ENCODE results near the gene OSGEPL1. TPM values are rescaled to one million over a fixed set of nuclear protein-coding genes. Genes with fewer than 3 reads are reported as not detected.
"Not testable (repeated sequence)": the region's sequence is repeated elsewhere in the genome, so short reads cannot be mapped to it uniquely, and the experiment has no call there.

Gene OSGEPL1
- 12.6 TPM for total RNA-seq
- long read RNA-seq, partial matches to known transcripts: 0 of 31 reads
- long read RNA-seq, other reads (novel, unspliced or antisense): 27 of 31 reads

- intact Hi-C loops (cut with micrococcal nuclease): no loop called here
- DNase-seq: peak; percentile 95
- peak; percentile 98 for ATAC-seq
Measured at GRCh38 chr2:189762551-189763298, at the start of gene OSGEPL1. Gene OSGEPL1, minus strand, starts transcription at chr2:189762792. Its CDS starts 1,152 bp downstream, at chr2:189761640.

- intact Hi-C loops (cut with micrococcal nuclease): no loop called here
- ATAC-seq: no peak
- no peak for DNase-seq
Measured at GRCh38 chr2:189803431-189803830, 40.8 kb upstream of the OSGEPL1 start.

- no peak for ATAC-seq
- intact Hi-C loops (cut with micrococcal nuclease): no loop called here
- no peak for DNase-seq
Measured at GRCh38 chr2:189802396-189802912, 39.9 kb upstream of the OSGEPL1 start.

- no peak for ATAC-seq
- intact Hi-C loops (cut with micrococcal nuclease): no loop called here
- no peak for DNase-seq
Measured at GRCh38 chr2:189799531-189799930, 36.9 kb upstream of the OSGEPL1 start.

GRCh38 chr2:189799030-189799331 lies 36.4 kb upstream of the OSGEPL1 start:
- DNase-seq (no peak), ATAC-seq (no peak)
- intact Hi-C loops (cut with micrococcal nuclease): no loop called here

- intact Hi-C loops (cut with micrococcal nuclease): no loop called here
- DNase-seq: no peak
- ATAC-seq: peak; percentile 63
Measured at GRCh38 chr2:189798312-189799029, 35.9 kb upstream of the OSGEPL1 start.

- ATAC-seq: peak; percentile 22
- intact Hi-C loops (cut with micrococcal nuclease): no loop called here
- DNase-seq: no peak
Measured at GRCh38 chr2:189797902-189798301, 35.3 kb upstream of the OSGEPL1 start.

GRCh38 chr2:189794310-189794709 lies 31.7 kb upstream of the OSGEPL1 start:
- DNase-seq (no peak), ATAC-seq (no peak)
- intact Hi-C loops (cut with micrococcal nuclease): no loop called here

- DNase-seq (no peak), ATAC-seq (no peak)
- intact Hi-C loops (cut with micrococcal nuclease): no loop called here
Measured at GRCh38 chr2:189791338-189792042, 28.9 kb upstream of the OSGEPL1 start.

GRCh38 chr2:189783927-189784867 lies 21.6 kb upstream of the OSGEPL1 start, which contains the start of the genes ORMDL1 and PMS1:
Gene ORMDL1, minus strand, starts transcription at chr2:189784339. Its CDS starts 1,744 bp downstream, at chr2:189782595.
Gene PMS1, plus strand, starts transcription at chr2:189784450. Its CDS starts 7,360 bp downstream, at chr2:189791810.
- intact Hi-C loops (cut with micrococcal nuclease): no loop called here
- peak; percentile 99 for DNase-seq
- peak; percentile 99 for ATAC-seq

- peak; percentile 18 for ATAC-seq
Measured at GRCh38 chr2:189783451-189783926, 20.9 kb upstream of the OSGEPL1 start.

GRCh38 chr2:189782221-189782671 lies 19.7 kb upstream of the OSGEPL1 start:
- intact Hi-C loops (cut with micrococcal nuclease): no loop called here
- no peak for ATAC-seq
- no peak for DNase-seq

More at GRCh38 chr2:189783451-189783926, 20.9 kb upstream of the OSGEPL1 start:
- intact Hi-C loops (cut with micrococcal nuclease): no loop called here
- no peak for DNase-seq

GRCh38 chr2:189772212-189772611 lies 9.6 kb upstream of the OSGEPL1 start:
- intact Hi-C loops (cut with micrococcal nuclease): no loop called here
- ATAC-seq: no peak

GRCh38 chr2:189770590-189771322 lies 8.2 kb upstream of the OSGEPL1 start:
- no peak for DNase-seq
- intact Hi-C loops (cut with micrococcal nuclease): no loop called here
- ATAC-seq: peak; percentile 19

More at GRCh38 chr2:189772212-189772611, 9.6 kb upstream of the OSGEPL1 start:
- no peak for DNase-seq

GRCh38 chr2:189763908-189764661 lies 1.5 kb upstream of the OSGEPL1 start:
- intact Hi-C loops (cut with micrococcal nuclease): no loop called here
- DNase-seq (no peak), ATAC-seq (no peak)

GRCh38 chr2:189762229-189762550 lies 402 bp downstream of the OSGEPL1 start:
- DNase-seq (no peak), ATAC-seq (no peak)
- intact Hi-C loops (cut with micrococcal nuclease): no loop called here

GRCh38 chr2:189760154-189760553 lies 2.4 kb downstream of the OSGEPL1 start:
- intact Hi-C loops (cut with micrococcal nuclease); ATAC-seq; DNase-seq: not testable (repeated sequence)

Measured in left ventricle myocardium superior (tissue), 1 donor.